Sigmoid colon (tissue), 7 donors: ENCODE measurements around the gene RASSF4. TPM values are rescaled to one million over a fixed set of nuclear protein-coding genes. Genes with fewer than 3 reads are reported as not detected.

Experiments
- DNase-seq: peaks from one replicate; pipeline ENCODE4 v3.0.0-alpha.2; 2019
- H3K27ac ChIP-seq, 4 donors: fragments of 200-600 bp; sonication (generic); one replicate each; pipeline ENCODE4 v1.5.1; 2016 to 2019; ENCODE audit warnings: mild to moderate bottlenecking in 1 of 4
- H3K27me3 ChIP-seq, 3 donors: fragments of 200-600 bp; sonication (generic); one replicate each; pipeline ENCODE4 v1.5.1; 2019; ENCODE audit warnings: mild to moderate bottlenecking in 1 of 3
- H3K36me3 ChIP-seq, 4 donors: fragments of 200-600 bp; sonication (generic); one replicate each; pipeline ENCODE4 v1.5.1; 2016 to 2019
- H3K4me1 ChIP-seq, 4 donors: fragments of 200-600 bp; sonication (generic); one replicate each; pipeline ENCODE4 v1.5.1; 2017 to 2019
- H3K4me3 ChIP-seq, 4 donors: fragments of 200-600 bp; sonication (generic); one replicate each; pipeline ENCODE4 v1.5.1; 2017 to 2019; ENCODE audit warnings: mild to moderate bottlenecking in 2 of 4, moderate library complexity in 1 of 4
- H3K9me3 ChIP-seq, 4 donors: fragments of 200-600 bp in 3 of 4; sonication (generic) in 3 of 4; one replicate each; pipeline versions ENCODE4 v1.5.1 to v1.6.1; 2013 to 2019
- CTCF ChIP-seq, 4 experiments: fragments of 450-650 bp in 3 of 4; fragments of 200-600 bp in 1 of 4; IDR thresholded peaks; one replicate each; pipeline ENCODE4 v1.5.1; 2016 to 2019; ENCODE audit warnings: antibody characterized with exemption in 4 of 4, mild to moderate bottlenecking in 3 of 4, moderate library complexity in 2 of 4
- EP300 ChIP-seq, 4 donors: sonication (generic); formaldehyde crosslinking; IDR thresholded peaks; one replicate each; pipeline ENCODE4 v1.6.1; 2017; ENCODE audit warnings: antibody characterized with exemption in 4 of 4
- POLR2A ChIP-seq, 2 donors: fragments of 450-650 bp; IDR thresholded peaks; one replicate each; pipeline ENCODE4 v1.6.1; 2016; ENCODE audit warnings: antibody characterized with exemption in 2 of 2, mild to moderate bottlenecking in 2 of 2, moderate library complexity in 2 of 2
- POLR2AphosphoS5 ChIP-seq, 4 donors: sonication (generic); formaldehyde crosslinking; IDR thresholded peaks; one replicate each; pipeline ENCODE4 v1.6.1; 2017; ENCODE audit warnings: antibody characterized with exemption in 4 of 4
- WGBS, 2 donors: extraction: QIAGEN DNeasy Blood & Tissue Kit; methylation state at CpG; one replicate each; pipeline ENCODE4 v1.1.7; 2013; 5-methylcytosine and 5-hydroxymethylcytosine counted together
- intact Hi-C: fragments of 100-400 bp; cut with DNase I; formaldehyde crosslinking; loops from one replicate; pipeline ENCODE4 v1.15.1; 2023
- polyA plus RNA-seq, 3 donors: library from polyadenylated mRNA; stranded (reverse); fragments of 200-250 nt; gene quantifications; one replicate each; pipeline ENCODE4 v1.2.3, GENCODE V29; 2013
- total RNA-seq, 4 donors: library from RNA; depleted of rRNA; stranded (reverse); fragments of >200 nt; gene quantifications; one replicate each; pipeline ENCODE4 v1.1.0, GENCODE V29; 2016
- donor health status: healthy with polysubstance abuse.
- donor health status: Bipolar disorder and iron deficiency.
- donor health status: healthy.

RASSF4 gene
- total and polyA plus RNA-seq, 7 donors = 7.8 to 61.7 (median 23.2) TPM

- DNase-seq = no peak
- peaks cover 0 to 59% (median 20%) of the 10 kb centered on the region in 4 donors for H3K4me1 ChIP-seq
These were observed 6.1 kb downstream of the RASSF4 start for GRCh38 chr10:44965651-44966097.

GRCh38 chr10:44966129-44966815 is 6.7 kb downstream of the RASSF4 start:
- Histone ChIP-seq H3K27ac (peak overlapping the region; percentile 35 to 93 (median 90)), H3K4me3 (no peak overlapping the region), H3K27me3 (no peaks in the 10 kb centered on the region), H3K4me1 (peaks cover 0 to 57% (median 17%) of the 10 kb centered on the region in 4 donors), H3K36me3 (peaks cover 0 to 16% (median 2%) of the 10 kb centered on the region in 4 donors), H3K9me3 (no peaks in the 10 kb centered on the region)
- TF ChIP-seq CTCF (IDR thresholded peaks at IDR 0.05) (no peak), EP300 (IDR thresholded peaks at IDR 0.05) (no peak), POLR2AphosphoS5 (IDR thresholded peaks at IDR 0.05) (no peak), POLR2A (IDR thresholded peaks at IDR 0.05) (no peak)
- intact Hi-C loops = no loop called here
- no peak for DNase-seq
- 67 to 77% methylated on average over 8 of the region's 8 CpGs for WGBS, 2 donors

More at GRCh38 chr10:44965651-44966097, 6.1 kb downstream of the RASSF4 start:
- no peaks in the 10 kb centered on the region for H3K27me3 ChIP-seq
- no peaks in the 10 kb centered on the region for H3K9me3 ChIP-seq
- no peak for TF ChIP-seq POLR2A (IDR thresholded peaks at IDR 0.05)
- no peak for TF ChIP-seq POLR2AphosphoS5 (IDR thresholded peaks at IDR 0.05)
- no peak for TF ChIP-seq CTCF (IDR thresholded peaks at IDR 0.05)
- TF ChIP-seq EP300 (IDR thresholded peaks at IDR 0.05) = no peak
- H3K4me3 ChIP-seq = no peak overlapping the region
- WGBS, 2 donors = 74 to 87% methylated on average over 6 of the region's 6 CpGs
- peaks cover 0 to 10% (median 2%) of the 10 kb centered on the region in 4 donors for H3K36me3 ChIP-seq
- intact Hi-C loops = no loop called here
- peak overlapping the region; percentile 35 to 93 (median 90) for H3K27ac ChIP-seq

- Histone ChIP-seq H3K27ac (peak overlapping the region; percentile 38 to 93 (median 74)), H3K4me1 (peaks cover 0 to 52% (median 17%) of the 10 kb centered on the region in 4 donors), H3K9me3 (no peaks in the 10 kb centered on the region), H3K36me3 (peaks cover 0 to 23% (median 6%) of the 10 kb centered on the region in 4 donors), H3K27me3 (no peaks in the 10 kb centered on the region), H3K4me3 (no peak overlapping the region)
- DNase-seq = no peak
- WGBS, 2 donors = 91 to 95% methylated on average over 8 of the region's 8 CpGs
- intact Hi-C loops = no loop called here
- TF ChIP-seq EP300 (IDR thresholded peaks at IDR 0.05) (no peak), POLR2AphosphoS5 (IDR thresholded peaks at IDR 0.05) (no peak), CTCF (IDR thresholded peaks at IDR 0.05) (no peak), POLR2A (IDR thresholded peaks at IDR 0.05) (no peak)
These were observed 7.4 kb downstream of the RASSF4 start for GRCh38 chr10:44966816-44967509.

- Histone ChIP-seq H3K27ac (peak overlapping the region; percentile 58 to 93 (median 75)), H3K4me3 (peak overlapping the region in 1 of 4 donors; percentile 8), H3K4me1 (peaks cover 0 to 51% (median 17%) of the 10 kb centered on the region in 4 donors), H3K9me3 (no peaks in the 10 kb centered on the region), H3K27me3 (no peaks in the 10 kb centered on the region), H3K36me3 (peaks cover 0 to 29% (median 11%) of the 10 kb centered on the region in 4 donors)
- DNase-seq = peak; percentile 76
- TF ChIP-seq POLR2AphosphoS5 (IDR thresholded peaks at IDR 0.05) (no peak), EP300 (IDR thresholded peaks at IDR 0.05) (no peak), POLR2A (IDR thresholded peaks at IDR 0.05) (no peak), CTCF (IDR thresholded peaks at IDR 0.05) (no peak)
- WGBS, 2 donors = 66 to 81% methylated on average over 4 of the region's 4 CpGs
- intact Hi-C loops = no loop called here
These were observed 8.0 kb downstream of the RASSF4 start for GRCh38 chr10:44967616-44968015.
